HG02943 (cell line): ENCODE data around the gene NPTX1.

ENCODE experiments used
- ATAC-seq: cut with Tn5 transposase; IDR thresholded peaks from one replicate; pipeline ENCODE4 v1.9.1; 2021; ENCODE audit warnings: mild to moderate bottlenecking, low read depth, moderate library complexity; ENCODE audit not compliant: unreplicated experiment

Gene NPTX1

DNA sequence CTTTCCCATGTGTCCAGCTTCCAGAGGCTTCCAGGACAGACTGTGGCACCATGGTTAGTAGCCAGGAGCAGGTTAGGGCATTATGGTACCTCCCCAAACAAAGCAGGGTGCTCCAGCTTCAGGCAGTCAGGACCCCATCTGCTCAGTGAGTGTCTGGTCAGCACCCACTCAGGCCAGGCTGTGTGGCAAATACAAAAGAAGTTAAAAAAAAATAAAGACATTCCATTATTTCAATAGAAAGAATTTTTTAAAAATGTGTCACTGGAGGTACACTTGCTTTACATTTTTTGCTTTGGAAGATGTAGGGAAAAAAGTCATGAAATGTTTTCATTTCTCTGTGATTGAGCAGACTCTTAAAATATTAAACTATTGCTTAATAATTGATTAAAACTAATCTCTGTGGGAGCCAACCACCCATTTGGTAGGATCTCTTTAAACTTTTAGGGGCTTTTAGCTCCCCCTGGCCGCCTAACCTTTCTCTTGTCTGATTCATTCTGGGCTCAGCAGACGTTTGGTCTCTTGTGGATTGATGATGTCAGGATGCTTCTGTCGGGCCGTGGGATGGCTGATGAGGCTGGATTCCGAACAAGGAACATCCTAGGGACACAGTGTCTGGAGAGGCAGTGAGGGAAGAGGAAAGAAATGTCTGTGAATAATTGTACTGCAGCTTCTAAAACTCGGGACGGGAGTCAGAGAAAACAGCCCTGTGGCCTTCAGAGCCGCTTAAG lies 28.4 kb upstream of the NPTX1 start:
- no peak for ATAC-seq

DNA sequence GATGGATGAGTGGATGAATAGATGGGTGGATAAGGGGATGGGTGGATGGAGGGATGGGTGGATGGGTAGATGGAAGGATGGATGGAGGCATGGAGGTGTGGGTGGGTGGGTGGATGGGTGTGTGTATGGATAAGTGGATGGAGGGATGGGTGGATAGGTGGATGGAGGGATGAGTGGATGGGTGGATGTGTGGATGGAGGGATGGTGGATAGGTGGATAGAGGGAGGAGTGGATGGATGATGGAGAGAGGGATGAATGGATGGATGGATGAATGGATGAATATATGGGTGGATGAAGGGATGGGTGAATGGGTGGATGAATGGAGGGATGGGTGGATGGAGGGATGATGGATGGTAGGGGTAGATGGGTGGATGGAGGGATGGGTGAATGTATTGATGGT lies 27.5 kb upstream of the NPTX1 start:
- ATAC-seq, result no peak

DNA sequence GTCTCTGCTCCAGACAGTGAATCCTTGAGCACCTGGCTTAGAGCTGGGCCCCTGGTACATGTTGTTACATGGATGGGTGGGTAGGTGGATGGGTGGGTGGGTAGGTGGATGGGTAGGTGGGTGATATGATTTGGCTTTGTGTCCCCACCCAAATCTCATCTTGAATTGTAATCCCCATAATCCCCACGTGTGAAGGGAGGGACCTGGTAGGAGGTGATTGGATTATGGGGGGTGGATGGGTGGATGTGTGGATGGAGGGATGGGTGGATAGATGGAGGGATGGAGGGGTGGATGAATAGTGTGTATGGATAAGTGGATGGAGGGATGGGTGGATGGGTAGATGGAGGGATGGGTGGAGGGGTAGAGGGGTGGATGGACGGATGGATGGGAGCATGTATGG lies 26.6 kb upstream of the NPTX1 start:
- no peak for ATAC-seq

DNA sequence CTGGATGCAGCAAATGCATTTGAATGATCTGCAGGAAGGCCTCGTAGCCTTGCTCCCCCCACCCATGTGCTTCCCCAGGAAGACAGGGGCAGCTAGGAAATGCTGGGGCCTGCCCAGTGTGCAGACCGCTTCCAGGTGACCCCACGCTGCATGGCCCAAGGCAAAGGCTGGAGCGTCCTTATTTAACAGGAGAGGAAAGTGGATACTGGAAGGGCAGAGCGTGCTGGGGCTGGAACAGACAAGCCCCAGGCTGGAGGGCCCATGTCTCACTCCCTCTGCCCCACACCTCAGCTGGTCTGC lies 26.1 kb upstream of the NPTX1 start:
- no peak for ATAC-seq

DNA sequence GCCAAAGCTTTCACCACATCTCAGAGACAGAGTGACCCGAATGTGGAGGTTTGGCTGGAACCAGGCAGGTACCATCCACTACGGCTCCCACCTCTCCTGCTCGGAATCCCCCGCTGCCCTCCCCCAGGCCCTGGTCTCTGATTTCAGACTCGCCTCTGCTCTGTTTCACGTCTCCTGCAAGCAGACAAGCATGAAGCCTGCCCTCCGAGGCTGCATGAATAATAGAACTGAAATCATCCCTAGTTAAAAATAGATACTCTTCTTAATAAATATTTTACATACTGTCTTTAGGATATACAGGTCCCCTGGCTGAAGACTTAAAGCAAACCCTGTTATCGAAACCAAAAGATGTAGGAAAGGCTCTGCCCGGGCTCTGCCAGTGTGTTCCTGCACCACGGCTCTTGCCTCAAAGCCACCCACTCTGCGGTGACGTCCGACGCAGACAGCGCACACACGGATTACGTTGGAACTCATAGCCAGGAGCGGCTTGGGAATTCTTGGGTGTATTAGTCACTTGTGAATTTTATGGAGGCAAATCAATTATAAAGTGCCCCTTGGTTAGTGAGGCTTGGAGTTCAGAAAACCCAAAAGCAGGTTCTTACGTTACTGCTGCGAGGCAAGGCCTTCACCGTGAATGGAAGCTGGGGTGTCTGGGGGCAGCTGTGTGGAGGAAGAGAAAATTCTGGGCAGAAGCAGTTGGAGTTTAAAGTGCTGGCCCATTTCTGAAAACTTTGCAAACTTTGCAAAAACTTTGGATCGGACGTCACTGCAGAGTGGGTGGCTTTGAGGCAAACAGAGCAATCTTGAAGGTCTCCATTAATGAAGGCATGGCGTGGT lies 25.6 kb upstream of the NPTX1 start:
- no peak for ATAC-seq

DNA sequence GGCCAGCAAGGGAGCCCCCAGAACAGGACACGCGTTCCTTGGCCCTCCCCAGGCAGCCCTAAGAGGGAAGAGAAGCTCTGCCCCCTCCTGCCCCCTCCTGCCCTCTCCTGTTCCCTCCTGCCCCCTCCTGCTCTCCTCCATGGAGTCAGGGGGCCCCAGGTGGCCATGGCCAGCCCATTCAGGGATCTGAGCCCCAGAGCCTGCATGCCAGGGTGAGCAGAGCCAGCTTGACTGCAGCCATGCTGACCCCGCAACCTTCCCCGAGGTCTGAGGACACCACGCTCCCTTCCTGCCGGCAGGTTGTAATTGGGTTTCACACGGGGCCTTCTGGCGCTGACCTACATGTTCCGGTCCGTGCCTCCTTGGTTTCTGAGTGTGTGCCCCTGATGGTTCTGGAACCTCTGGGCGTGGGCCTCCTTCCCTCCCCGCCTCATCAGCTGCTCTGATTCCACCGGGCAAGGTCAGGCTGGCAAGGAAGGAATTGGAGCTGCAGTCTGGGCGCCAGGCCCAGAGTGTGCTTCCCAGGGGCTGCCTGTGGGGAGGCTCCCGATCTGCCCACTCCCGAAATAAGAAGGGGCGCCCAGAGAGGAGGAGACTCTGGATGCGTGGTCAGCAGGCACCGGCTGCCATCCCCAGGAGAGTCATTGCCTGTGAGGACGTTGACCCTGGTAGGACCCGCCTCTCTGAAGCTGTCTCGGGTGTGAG lies 23.7 kb upstream of the NPTX1 start:
- ATAC-seq, result no peak

DNA sequence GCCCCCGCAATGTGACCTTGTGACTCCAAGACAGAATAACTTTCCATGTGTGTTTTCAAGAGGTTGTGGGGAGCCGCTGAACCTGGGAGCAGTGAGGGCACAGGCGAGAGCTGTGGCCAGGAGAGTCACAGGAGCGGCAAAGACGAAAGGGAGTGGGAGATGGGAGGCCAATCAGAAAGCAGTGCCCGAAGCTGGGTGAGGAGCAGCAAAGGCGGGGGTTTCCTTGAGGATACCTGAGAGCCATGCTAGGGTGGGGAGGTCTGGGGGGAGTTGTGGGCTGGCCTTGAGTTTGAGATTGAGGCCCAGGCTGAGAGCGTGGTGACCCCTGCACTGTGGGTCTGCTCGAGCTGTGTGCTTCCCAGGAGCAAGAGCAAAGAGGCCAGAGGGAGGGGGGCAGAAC lies 23.2 kb upstream of the NPTX1 start:
- no peak for ATAC-seq

DNA sequence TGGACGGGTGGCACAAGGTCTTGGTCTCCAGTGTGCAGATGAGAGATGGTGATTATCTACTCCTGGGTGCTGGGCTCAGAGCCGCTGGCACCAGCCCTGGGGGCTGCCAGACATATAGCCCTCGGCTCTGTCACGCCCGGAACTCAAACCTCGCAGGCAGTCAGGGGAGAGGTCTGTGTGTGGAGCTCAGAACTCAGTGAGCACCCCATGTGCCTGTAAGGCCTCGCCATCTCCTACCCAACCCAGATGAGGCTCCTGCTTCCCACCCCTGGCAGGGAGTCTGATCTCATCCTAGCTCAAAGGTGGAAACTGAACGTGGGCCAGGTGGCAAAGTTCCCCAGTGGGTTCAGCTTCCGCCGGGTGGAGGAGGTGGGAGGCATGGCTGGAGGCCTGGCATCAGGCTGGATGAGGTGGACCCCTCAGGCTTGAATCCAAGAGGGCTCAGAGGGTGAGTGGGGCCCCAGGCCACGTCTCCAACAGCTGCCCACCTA lies 22.6 kb upstream of the NPTX1 start:
- ATAC-seq, result no peak

DNA sequence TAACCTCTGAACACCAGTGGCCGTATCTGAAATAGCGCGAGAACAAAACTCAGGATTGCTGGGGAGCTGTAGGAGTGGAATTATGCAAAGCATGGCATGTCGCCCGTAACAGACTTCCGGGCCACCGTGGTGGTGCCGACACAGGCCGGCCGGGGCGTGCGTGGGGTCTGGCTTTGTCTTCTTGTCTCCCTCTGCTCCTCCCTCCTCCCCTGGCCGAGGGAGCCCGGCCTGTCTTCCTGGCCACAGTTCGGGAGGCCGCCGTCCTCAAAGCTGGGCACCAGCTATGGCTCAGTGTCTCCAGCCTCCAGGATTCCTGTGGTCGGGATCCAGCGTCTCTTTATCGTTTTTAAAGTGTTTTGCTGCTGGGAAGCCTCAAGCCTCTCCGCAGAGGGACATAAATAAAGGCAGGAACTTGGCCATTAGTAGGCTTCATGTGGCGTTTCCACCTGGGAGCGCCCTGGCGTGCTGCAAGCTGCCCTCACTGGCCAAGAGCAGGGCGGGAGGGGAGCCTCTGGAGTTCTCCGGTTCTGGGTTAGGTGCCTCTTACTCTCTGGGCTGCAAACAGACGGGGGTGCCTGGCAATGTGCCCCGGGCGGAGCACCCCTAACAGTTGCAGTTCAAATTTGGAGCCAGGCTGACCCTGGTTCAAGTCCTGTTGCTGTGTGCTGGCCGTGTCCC lies 22.0 kb upstream of the NPTX1 start:
- no peak for ATAC-seq

DNA sequence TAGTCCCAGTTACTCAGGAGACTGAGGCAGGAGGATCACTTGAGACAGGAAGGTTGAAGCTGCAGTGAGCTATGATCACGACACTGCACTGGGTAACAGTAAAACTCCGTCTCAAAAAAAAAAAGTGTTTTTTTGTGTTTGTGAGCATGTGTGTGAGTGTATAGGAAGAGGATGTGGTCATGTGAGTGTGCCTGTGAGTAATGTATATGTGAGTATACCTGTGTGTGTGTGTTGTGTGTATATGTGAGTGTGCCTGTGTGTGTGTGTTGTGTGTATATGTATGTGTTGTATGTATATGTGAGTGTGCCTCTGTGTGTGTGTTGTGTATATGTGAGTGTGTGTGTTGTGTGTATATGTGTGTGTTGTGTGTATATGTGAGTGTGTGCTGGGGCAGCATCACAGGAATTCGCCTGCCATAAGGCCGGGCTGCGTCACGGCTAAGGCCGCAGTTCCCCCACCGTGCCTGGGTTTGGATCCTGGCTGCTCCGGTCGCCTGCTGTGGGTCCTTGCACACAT lies 21.4 kb upstream of the NPTX1 start:
- no peak for ATAC-seq

DNA sequence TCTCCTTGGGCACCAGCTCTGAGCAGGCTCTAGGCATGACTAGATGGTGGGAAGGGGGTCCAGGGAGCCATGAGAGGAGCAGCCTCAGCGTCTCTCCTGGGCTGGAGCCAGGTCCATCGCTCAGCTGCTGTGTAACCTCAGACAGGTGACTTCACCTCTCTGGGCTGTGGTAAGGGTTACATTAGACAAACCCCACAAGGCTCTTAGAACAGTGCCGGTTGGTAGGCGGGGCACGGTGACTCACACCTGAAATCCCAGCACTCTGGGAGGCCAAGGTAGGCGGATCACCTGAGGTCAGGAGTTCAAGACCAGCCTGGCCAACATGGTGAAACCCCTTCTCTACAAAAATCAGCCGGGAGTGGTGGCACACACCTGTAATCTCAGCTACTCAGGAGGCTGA lies 18.1 kb upstream of the NPTX1 start:
- ATAC-seq, result no peak

DNA sequence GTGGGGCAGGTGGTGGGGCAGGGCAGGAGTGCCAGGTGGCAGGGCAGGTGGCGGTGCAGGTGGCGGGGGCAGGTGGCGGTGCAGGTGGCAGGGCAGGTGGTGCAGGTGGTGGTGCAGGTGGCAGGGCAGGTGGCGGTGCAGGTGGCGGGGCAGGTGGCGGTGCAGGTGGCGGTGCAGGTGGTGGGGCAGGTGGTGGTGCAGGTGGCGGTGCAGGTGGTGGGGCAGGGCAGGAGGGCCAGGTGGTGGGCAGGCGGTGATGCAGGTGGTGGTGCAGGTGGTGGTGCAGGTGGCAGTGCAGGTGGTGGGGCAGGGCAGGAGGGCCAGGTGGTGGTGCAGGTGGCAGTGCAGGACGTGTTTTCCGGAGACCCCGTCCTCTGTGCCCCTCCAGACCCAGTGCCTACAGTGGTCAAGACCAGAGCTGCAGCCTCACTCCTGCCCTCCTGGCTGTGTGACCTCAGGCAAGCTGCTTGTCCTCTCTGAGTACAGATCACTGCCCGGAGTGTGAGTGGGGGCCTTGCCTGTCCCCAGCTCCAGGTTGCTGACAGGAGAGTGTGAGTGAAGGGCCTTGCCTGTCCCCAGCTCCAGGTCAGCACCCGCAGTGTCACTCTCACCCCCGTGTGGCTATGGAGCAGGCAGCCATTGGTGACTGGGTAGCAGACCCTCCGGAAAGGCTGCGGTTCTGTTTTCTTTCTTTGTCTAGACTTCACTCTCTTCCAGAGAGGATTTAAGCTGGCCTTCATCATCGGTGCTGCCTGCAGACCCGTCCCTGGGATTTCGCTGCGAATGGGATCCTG lies 16.1 kb upstream of the NPTX1 start:
- no peak for ATAC-seq

DNA sequence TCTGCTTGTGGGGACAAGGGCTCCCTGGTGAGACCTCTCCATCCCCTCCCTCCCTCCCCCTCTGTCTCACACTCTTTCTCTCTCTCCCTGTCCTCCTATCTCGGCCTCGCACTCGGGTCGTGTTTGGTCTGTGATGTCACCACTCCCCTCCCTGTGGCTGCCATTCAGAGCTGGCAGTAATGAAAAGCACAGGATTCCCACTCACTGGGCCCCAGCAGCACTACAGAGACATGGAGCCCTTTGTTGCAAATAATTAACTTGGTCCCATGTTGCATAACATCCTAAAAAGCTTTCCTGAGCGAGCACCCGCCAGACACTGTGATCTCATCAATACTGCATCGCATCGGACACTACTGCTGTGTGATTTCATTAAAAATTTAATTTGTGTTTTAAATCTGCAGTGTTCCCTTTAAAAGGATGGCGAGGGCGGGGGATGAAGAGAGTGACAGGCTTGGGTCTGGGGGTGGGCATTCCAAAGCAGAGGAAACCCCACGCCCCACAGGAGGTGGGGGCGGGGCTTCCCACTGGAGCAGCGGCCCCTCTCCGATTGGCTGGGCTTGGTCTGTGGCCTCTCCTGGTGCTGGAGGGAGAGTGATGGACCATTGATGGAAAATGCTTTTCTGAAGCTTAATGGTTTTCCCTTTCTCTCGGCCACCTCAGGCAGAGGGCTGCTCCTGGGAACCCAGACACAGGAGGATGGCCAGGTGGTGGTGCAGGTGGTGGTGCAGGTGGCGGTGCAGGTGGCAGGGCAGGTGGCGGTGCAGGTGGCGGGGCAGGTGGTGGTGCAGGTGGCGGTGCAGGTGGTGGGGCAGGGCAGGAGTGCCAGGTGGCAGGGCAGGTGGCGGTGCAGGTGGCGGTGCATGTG lies 15.3 kb upstream of the NPTX1 start:
- no peak for ATAC-seq

DNA sequence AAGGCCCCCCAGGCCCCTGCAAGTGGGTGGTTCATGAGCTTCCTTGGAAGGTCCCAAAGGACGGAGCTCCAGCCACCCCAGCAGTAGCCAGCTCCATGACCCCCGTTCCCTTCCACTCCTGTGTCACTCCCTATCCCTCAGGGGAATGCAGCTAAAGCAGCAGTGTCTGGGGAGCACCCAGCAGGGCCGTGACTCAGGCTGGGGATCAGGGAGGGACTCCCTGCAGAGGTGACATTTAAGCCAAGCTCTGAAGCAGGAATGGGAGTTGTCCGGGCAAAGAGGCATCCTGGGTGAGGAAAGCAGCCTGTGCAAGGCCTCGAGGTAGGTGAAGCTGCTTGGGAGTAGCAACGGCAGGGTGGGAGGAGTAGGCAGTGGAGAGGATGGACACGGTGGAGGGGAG lies 11.1 kb upstream of the NPTX1 start:
- ATAC-seq, result no peak

DNA sequence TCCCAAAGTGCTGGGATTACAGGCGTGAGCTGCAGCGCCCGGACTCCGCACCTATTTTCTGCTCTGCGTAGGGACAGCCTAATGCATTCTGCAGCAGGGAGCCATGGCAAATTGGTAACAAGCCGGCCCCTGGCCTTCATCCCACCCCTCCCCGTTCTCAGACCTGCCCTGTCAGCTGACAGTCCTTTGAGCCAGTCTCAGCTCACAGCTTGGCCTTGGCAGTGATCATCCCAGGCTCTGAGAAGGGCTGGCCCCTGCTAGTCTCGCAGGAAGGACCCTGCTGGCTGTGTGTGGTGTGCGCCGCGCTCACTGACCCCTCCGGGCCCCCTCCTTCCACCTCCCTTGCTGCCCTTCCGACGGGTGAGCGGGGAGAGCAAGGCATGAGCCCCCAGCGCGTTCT lies 10.3 kb upstream of the NPTX1 start:
- no peak for ATAC-seq

DNA sequence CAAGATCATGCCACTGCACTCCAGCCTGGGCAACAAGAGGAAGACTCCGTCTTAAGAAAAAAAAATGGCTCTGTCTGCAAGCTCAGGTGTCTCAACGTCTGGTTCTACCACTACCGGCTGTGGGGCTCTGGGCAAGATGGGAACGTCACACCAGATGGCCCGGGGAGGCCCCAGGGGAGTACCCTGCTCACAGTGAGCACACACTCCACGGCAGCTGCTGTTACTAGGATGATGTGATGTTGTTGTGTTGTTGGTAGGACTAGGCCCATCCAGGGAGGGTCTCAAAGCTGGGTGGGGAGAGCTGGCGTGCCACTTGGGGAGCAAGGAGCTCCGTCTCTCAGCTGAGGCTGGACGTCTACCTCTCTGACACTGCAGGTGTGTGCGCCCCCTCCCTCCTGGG lies 9.4 kb upstream of the NPTX1 start:
- no peak for ATAC-seq

DNA sequence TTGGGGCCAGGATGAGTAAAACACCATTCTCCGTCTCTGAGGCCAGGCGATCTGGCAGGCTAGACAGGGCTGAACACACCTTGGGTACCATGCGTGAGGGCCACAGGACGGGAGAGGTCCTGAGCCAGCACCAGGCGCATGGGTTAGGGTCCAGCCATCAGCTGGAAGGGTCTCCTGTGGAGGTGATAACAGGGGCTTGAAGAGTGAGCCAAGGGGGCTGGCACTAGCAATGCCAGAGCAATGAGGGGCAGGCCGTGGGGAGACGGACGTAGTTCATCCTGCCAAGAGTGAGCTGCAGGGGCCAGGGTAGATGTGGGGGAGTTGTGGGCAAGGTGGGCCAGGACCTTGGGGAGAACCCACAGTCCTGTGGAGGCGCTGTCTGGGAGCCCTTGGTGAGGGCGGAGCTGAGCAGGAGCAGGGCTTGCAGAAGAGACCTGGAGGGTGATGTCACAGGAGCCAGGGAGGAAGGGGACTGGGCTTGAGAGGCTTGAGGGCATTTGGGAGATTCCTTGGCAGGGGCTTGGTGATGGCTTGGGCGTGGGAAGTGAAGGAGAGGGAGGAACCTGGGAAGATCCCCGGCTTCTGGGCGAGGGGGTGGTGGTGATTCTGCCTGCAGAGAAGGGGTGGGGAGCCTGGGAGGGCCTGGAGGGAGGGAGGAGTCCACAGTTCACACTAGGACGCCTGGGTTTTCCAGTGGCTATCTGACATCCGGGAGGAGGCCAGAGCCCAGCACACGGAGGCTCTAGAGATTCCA lies 6.3 kb upstream of the NPTX1 start:
- no peak for ATAC-seq

DNA sequence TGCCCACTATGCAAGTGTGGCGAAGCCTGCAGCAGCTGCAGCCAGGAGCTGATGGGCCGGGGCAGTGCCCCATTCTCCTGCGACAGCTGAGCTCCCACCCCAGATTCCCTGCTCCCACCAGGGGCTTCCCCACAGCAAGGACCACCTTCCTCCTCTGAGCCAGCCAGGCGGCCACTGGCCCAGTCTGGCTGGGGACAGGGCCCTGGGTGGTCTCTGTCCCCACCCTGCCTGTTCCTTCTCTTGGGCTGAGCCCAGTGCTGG lies 5.6 kb upstream of the NPTX1 start:
- no peak for ATAC-seq
